Suprapubic skin (tissue), 3 donors: ENCODE results near the gene TBXAS1.

Experiments used
- CTCF ChIP-seq, 2 donors: fragments of 200-600 bp in 1 of 2; fragments of 450-650 bp in 1 of 2; sonication (generic) in 1 of 2; IDR thresholded peaks; one replicate each; pipeline ENCODE4 v1.5.1; 2016 to 2019; ENCODE audit warnings: antibody characterized with exemption in 2 of 2, mild to moderate bottlenecking in 1 of 2, moderate library complexity in 1 of 2
- POLR2A ChIP-seq, 2 donors: fragments of 450-650 bp; IDR thresholded peaks; one replicate each; pipeline ENCODE4 v1.6.1; 2017; ENCODE audit warnings: antibody characterized with exemption in 2 of 2, mild to moderate bottlenecking in 2 of 2, moderate library complexity in 2 of 2

GRCh38 chr7:140062118-140062527, 233.1 kb downstream of the TBXAS1 start:
- no peak for TF ChIP-seq CTCF (IDR thresholded peaks at IDR 0.05)
- no peak for TF ChIP-seq POLR2A (IDR thresholded peaks at IDR 0.05)
